Sigmoid colon (tissue), 7 donors: ENCODE data around the gene CST11. TPM values are rescaled to one million over a fixed set of nuclear protein-coding genes. Genes with fewer than 3 reads are reported as not detected.
"Not testable (repeated sequence)": the region's sequence is repeated elsewhere in the genome, so short reads cannot be mapped to it uniquely, and the experiment has no call there.

Experiments used
- DNase-seq: peaks from one replicate; pipeline ENCODE4 v3.0.0-alpha.2; 2019
- H3K27ac ChIP-seq, 4 donors: fragments of 200-600 bp; sonication (generic); one replicate each; pipeline ENCODE4 v1.5.1; 2016 to 2019; ENCODE audit warnings: mild to moderate bottlenecking in 1 of 4
- H3K27me3 ChIP-seq, 3 donors: fragments of 200-600 bp; sonication (generic); one replicate each; pipeline ENCODE4 v1.5.1; 2019; ENCODE audit warnings: mild to moderate bottlenecking in 1 of 3
- H3K36me3 ChIP-seq, 4 donors: fragments of 200-600 bp; sonication (generic); one replicate each; pipeline ENCODE4 v1.5.1; 2016 to 2019
- H3K4me1 ChIP-seq, 4 donors: fragments of 200-600 bp; sonication (generic); one replicate each; pipeline ENCODE4 v1.5.1; 2017 to 2019
- H3K4me3 ChIP-seq, 4 donors: fragments of 200-600 bp; sonication (generic); one replicate each; pipeline ENCODE4 v1.5.1; 2017 to 2019; ENCODE audit warnings: mild to moderate bottlenecking in 2 of 4, moderate library complexity in 1 of 4
- H3K9me3 ChIP-seq, 4 donors: fragments of 200-600 bp in 3 of 4; sonication (generic) in 3 of 4; one replicate each; pipeline versions ENCODE4 v1.5.1 to v1.6.1; 2013 to 2019
- EP300 ChIP-seq, 4 donors: sonication (generic); formaldehyde crosslinking; IDR thresholded peaks; one replicate each; pipeline ENCODE4 v1.6.1; 2017; ENCODE audit warnings: antibody characterized with exemption in 4 of 4
- POLR2A ChIP-seq, 2 donors: fragments of 450-650 bp; IDR thresholded peaks; one replicate each; pipeline ENCODE4 v1.6.1; 2016; ENCODE audit warnings: antibody characterized with exemption in 2 of 2, mild to moderate bottlenecking in 2 of 2, moderate library complexity in 2 of 2
- POLR2AphosphoS5 ChIP-seq, 4 donors: sonication (generic); formaldehyde crosslinking; IDR thresholded peaks; one replicate each; pipeline ENCODE4 v1.6.1; 2017; ENCODE audit warnings: antibody characterized with exemption in 4 of 4
- WGBS, 2 donors: extraction: QIAGEN DNeasy Blood & Tissue Kit; methylation state at CpG; one replicate each; pipeline ENCODE4 v1.1.7; 2013; 5-methylcytosine and 5-hydroxymethylcytosine counted together
- intact Hi-C: fragments of 100-400 bp; cut with DNase I; formaldehyde crosslinking; loops from one replicate; pipeline ENCODE4 v1.15.1; 2023
- polyA plus RNA-seq, 3 donors: library from polyadenylated mRNA; stranded (reverse); fragments of 200-250 nt; gene quantifications; one replicate each; pipeline ENCODE4 v1.2.3, GENCODE V29; 2013
- total RNA-seq, 4 donors: library from RNA; depleted of rRNA; stranded (reverse); fragments of >200 nt; gene quantifications; one replicate each; pipeline ENCODE4 v1.1.0, GENCODE V29; 2016
- TF ChIP-seq, protein P1 (sequence below), 4 experiments: fragments of 450-650 bp in 3 of 4; fragments of 200-600 bp in 1 of 4; IDR thresholded peaks; one replicate each; pipeline ENCODE4 v1.5.1; 2016 to 2019; ENCODE audit warnings: antibody characterized with exemption in 4 of 4, mild to moderate bottlenecking in 3 of 4, moderate library complexity in 2 of 4
- donor health status: healthy with polysubstance abuse.
- donor health status: Bipolar disorder and iron deficiency.
- donor health status: healthy.

CST11 gene
- total and polyA plus RNA-seq, 7 donors, result not detected

DNA sequence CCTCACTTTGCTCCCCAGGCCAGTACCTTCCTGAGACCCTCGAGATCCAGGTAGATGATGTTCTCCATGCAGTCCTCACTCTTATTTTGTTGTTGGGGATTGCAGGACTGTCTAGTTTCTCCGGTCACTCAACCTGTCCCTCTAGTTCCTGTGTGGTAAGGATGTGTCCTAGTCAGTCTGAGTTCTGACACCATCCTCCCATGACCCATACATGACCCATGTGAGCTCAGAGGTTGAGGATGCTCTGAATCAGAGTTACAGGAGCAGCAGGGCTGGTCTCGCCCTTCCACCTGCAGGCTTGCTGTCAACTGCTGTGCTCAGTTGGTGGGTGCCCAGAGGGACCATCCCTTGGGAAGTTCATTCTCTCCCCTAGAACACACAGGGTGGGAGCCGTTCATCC is 26.4 kb upstream of the CST11 start:
- no peak overlapping the region for H3K27ac ChIP-seq
- TF ChIP-seq POLR2A (IDR thresholded peaks at IDR 0.05) (no peak), POLR2AphosphoS5 (IDR thresholded peaks at IDR 0.05) (no peak), EP300 (IDR thresholded peaks at IDR 0.05) (no peak)
- TF ChIP-seq, protein P1, sequence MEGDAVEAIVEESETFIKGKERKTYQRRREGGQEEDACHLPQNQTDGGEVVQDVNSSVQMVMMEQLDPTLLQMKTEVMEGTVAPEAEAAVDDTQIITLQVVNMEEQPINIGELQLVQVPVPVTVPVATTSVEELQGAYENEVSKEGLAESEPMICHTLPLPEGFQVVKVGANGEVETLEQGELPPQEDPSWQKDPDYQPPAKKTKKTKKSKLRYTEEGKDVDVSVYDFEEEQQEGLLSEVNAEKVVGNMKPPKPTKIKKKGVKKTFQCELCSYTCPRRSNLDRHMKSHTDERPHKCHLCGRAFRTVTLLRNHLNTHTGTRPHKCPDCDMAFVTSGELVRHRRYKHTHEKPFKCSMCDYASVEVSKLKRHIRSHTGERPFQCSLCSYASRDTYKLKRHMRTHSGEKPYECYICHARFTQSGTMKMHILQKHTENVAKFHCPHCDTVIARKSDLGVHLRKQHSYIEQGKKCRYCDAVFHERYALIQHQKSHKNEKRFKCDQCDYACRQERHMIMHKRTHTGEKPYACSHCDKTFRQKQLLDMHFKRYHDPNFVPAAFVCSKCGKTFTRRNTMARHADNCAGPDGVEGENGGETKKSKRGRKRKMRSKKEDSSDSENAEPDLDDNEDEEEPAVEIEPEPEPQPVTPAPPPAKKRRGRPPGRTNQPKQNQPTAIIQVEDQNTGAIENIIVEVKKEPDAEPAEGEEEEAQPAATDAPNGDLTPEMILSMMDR (IDR thresholded peaks at IDR 0.05), result no peak
- no peak overlapping the region for H3K4me3 ChIP-seq
- intact Hi-C loops, result no loop called here
- DNase-seq, result no peak
- WGBS, 2 donors, result 70 to 79% methylated on average over 4 of the region's 4 CpGs
- H3K27me3 ChIP-seq, result no peaks in the 10 kb centered on the region
- H3K4me1 ChIP-seq, result no peaks in the 10 kb centered on the region
- no peaks in the 10 kb centered on the region for H3K36me3 ChIP-seq
- H3K9me3 ChIP-seq, result no peaks in the 10 kb centered on the region

DNA sequence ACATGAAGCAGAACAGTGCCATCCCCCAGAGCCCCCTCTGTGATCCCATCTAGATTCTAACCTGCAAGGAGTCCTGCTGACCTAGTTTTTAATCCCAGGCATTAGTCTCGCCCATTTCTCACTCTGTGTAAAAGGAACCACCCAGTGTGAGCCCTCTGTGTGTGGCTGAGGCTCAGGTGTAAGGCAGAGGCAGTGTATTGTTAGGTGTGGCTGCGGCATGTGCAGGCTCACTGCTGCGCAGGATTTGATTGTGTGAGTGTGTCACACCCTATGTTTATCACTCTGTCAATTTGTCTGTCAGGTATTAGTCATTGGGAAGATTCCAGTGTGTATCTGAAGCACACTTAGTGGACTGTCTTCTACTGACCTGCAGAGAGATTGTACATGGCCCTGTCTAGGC is 24.5 kb upstream of the CST11 start:
- TF ChIP-seq EP300 (IDR thresholded peaks at IDR 0.05), result no peak
- TF ChIP-seq, protein P1 (IDR thresholded peaks at IDR 0.05), result no peak
- TF ChIP-seq POLR2A (IDR thresholded peaks at IDR 0.05), result no peak
- no peak for TF ChIP-seq POLR2AphosphoS5 (IDR thresholded peaks at IDR 0.05)
- DNase-seq, result no peak

DNA sequence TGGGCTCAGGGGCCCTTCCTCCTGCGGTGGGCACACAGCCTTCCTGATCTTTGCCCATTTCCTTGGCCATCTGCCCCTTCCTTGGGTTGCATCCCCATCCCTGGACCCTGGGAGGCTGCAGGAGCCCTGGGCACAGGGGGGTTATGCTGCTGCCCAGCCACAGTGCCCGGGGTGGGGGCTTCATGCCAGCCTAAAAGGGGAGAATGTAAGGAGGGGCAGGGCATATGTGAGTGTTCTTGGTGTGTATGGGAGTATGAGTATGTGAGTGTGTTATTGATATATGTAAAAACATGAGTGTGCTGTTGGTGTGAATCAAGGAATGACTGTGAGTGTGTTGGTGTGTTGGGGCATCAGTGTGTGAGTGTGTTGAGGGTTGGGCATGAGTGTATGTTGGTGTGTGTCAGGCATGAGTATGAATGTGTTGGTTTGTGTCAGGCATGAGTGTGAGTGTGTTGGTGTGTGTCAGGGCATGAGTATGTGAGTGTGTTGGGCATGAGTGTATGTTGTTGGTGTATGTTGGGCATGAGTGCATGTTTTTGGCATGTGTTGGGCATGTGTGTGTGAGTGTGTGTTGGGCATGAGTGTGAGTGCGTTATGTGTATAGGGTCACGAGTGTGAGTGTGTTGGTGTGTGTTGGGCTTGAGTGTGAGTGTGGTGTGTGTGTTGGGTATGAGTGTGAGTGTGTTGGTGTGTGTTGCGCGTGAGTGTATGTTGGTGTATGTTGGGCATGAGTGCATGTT is 23.5 kb upstream of the CST11 start:
- WGBS, 2 donors, result 76 to 79% methylated on average over 6 of the region's 6 CpGs
- Histone ChIP-seq H3K4me3 (no peak overlapping the region), H3K36me3 (no peaks in the 10 kb centered on the region), H3K27me3 (no peaks in the 10 kb centered on the region), H3K4me1 (no peaks in the 10 kb centered on the region), H3K9me3 (no peaks in the 10 kb centered on the region), H3K27ac (no peak overlapping the region)
- no peak for DNase-seq
- intact Hi-C loops, result no loop called here
- TF ChIP-seq, protein P1 (IDR thresholded peaks at IDR 0.05), result no peak
- TF ChIP-seq POLR2AphosphoS5 (IDR thresholded peaks at IDR 0.05), result no peak
- TF ChIP-seq POLR2A (IDR thresholded peaks at IDR 0.05), result no peak
- no peak for TF ChIP-seq EP300 (IDR thresholded peaks at IDR 0.05)

More for the DNA sequence above, 24.5 kb upstream of the CST11 start:
- Histone ChIP-seq H3K4me3 (no peak overlapping the region), H3K27me3 (no peaks in the 10 kb centered on the region), H3K4me1 (no peaks in the 10 kb centered on the region), H3K27ac (no peak overlapping the region), H3K36me3 (no peaks in the 10 kb centered on the region), H3K9me3 (no peaks in the 10 kb centered on the region)
- intact Hi-C loops, result no loop called here
- 45 to 67% methylated on average over 3 of the region's 3 CpGs for WGBS, 2 donors

DNA sequence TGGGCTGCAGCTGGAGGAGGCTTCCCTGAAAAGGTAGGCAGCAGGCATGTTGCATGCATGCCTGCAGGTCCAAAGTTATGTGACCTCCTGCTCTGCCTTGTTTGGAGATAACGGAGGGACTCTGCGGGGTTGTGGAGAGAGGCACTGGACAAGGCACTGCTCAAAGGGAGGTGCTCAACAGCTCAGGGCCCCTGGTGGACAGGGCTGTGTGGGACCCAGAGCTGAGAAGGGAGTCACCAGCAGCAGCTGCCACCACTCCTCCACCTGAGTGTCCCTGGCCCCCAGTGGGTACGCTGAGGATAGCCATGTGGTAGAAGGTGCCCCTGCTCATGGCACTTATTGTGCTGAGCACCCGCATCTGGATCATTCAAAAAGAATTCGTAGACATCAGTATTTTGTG is 22.7 kb upstream of the CST11 start:
- TF ChIP-seq POLR2AphosphoS5 (IDR thresholded peaks at IDR 0.05) (no peak), POLR2A (IDR thresholded peaks at IDR 0.05) (no peak), EP300 (IDR thresholded peaks at IDR 0.05) (no peak)
- TF ChIP-seq, protein P1 (IDR thresholded peaks at IDR 0.05), result no peak
- intact Hi-C loops, result no loop called here
- H3K9me3 ChIP-seq, result no peaks in the 10 kb centered on the region
- no peak overlapping the region for H3K4me3 ChIP-seq
- WGBS, 2 donors, result 88 to 91% methylated on average over 5 of the region's 5 CpGs
- no peak for DNase-seq
- no peaks in the 10 kb centered on the region for H3K36me3 ChIP-seq
- no peaks in the 10 kb centered on the region for H3K27me3 ChIP-seq
- no peak overlapping the region for H3K27ac ChIP-seq
- H3K4me1 ChIP-seq, result no peaks in the 10 kb centered on the region

DNA sequence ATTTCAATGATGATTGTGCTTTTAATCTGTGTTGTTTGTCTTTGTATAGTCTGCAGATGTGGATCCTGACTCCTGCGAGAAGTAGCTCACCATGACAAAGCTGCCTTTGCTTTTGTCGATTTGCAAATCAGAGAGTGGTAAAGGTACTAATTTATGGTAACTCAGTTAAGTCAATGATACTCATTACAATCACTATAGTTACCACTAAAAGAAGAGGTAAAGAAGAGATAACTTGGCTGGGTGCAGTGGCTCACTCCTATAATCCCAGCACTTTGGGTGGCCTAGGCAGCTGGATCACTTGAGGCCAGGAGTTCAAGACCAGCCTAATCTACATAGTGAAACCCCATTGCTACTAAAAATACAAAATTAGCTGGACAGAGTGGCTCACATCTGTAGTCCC is 20.6 kb upstream of the CST11 start:
- H3K27me3 ChIP-seq, DNase-seq, H3K9me3 ChIP-seq, H3K36me3 ChIP-seq, H3K27ac ChIP-seq, H3K4me3 ChIP-seq, intact Hi-C loops, H3K4me1 ChIP-seq: not testable (repeated sequence)
- WGBS, 2 donors, result 48 to 57% methylated on average over 2 of the region's 2 CpGs

DNA sequence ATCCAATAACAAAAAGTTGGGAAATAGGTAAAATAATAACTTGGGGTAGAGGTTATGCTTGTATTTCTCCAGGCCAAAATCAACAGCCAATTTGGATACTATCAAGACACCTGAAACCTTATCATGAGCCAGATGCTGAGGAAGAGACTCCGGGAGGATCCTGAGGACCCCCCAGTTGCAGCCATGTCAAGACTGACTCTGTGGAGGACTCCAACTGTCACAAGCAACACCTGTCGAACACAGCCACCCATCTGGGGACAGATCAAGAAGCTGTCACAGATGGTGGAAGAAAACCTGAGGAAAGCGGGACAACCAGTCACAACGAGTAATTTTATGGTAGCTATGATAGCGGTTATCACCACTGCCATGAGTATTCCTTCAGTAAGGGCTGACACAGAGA is 19.6 kb upstream of the CST11 start:
- 69% methylated on average over 5 of the region's 5 CpGs for WGBS, 2 donors
- H3K4me3 ChIP-seq, intact Hi-C loops, H3K27me3 ChIP-seq, DNase-seq, H3K27ac ChIP-seq, H3K4me1 ChIP-seq, H3K36me3 ChIP-seq, H3K9me3 ChIP-seq: not testable (repeated sequence)

DNA sequence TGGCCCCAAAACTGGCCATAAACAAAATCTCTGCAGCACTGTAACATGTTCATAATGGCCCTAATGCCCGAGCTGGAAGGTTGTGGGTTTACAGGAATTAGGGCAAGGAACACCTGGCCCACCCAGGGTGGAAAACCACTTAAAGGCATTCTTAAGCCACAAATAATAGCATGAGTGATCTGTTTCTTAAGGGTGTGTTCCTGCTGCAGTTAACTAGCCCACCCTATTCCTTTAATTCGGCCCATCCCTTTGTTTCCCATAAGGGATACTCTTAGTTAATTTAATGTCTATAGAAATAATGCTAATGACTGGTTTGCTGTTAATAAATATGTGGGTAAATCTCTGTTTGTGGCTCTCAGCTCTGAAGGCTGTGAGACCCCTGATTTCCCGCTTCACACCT is 14.3 kb upstream of the CST11 start:
- H3K4me1 ChIP-seq, H3K27me3 ChIP-seq, H3K27ac ChIP-seq, DNase-seq, H3K4me3 ChIP-seq, H3K36me3 ChIP-seq, intact Hi-C loops: not testable (repeated sequence)
- 82 to 87% methylated on average over 3 of the region's 3 CpGs for WGBS, 2 donors
- H3K9me3 ChIP-seq, result peaks cover 0 to 10% (median 2%) of the 10 kb centered on the region in 4 donors
